Stimulated activated CD8-positive, alpha-beta memory T cell treated with anti-CD3 and anti-CD28 coated beads, Interleukin-15, amount 100 ng/mL, for 48 hours (primary cell): Measurements from ENCODE around the gene DNMBP.
"Not testable (repeated sequence)": the region's sequence is repeated elsewhere in the genome, so short reads cannot be mapped to it uniquely, and the experiment has no call there.

Experiments used
- DNase-seq, 2 donors: peaks; one replicate each; pipeline ENCODE4 v3.0.0-alpha.2; 2020; ENCODE audit warnings: low read depth in 2 of 2

DNMBP gene

GRCh38 chr10:99958302-99958701, 51.4 kb downstream of the DNMBP start:
- no peak for DNase-seq

- DNase-seq = not testable (repeated sequence)
Measured at GRCh38 chr10:99953510-99953909, 56.2 kb downstream of the DNMBP start.

GRCh38 chr10:99952799-99953198, 56.9 kb downstream of the DNMBP start:
- no peak for DNase-seq

- DNase-seq = not testable (repeated sequence)
Measured at GRCh38 chr10:99946051-99946450, 63.7 kb downstream of the DNMBP start.

GRCh38 chr10:99945263-99945662, 64.5 kb downstream of the DNMBP start:
- DNase-seq = no peak

- no peak for DNase-seq
Measured at GRCh38 chr10:99944860-99945259, 64.9 kb downstream of the DNMBP start.

GRCh38 chr10:99943908-99944307, 65.8 kb downstream of the DNMBP start:
- no peak for DNase-seq

- no peak for DNase-seq
Measured at GRCh38 chr10:99941942-99942820, 67.6 kb downstream of the DNMBP start.

- no peak for DNase-seq
Measured at GRCh38 chr10:99938563-99938962, 71.2 kb downstream of the DNMBP start.

GRCh38 chr10:99937630-99938029, 72.1 kb downstream of the DNMBP start:
- no peak for DNase-seq

GRCh38 chr10:99932203-99932957, 77.4 kb downstream of the DNMBP start:
- DNase-seq = not testable (repeated sequence)

GRCh38 chr10:99930731-99931550, 78.8 kb downstream of the DNMBP start:
- DNase-seq = no peak

- no peak for DNase-seq
Measured at GRCh38 chr10:99929360-99929759, 80.4 kb downstream of the DNMBP start.

- DNase-seq = no peak
Measured at GRCh38 chr10:99927721-99928280, 81.9 kb downstream of the DNMBP start.

- no peak for DNase-seq
Measured at GRCh38 chr10:99926925-99927720, 82.6 kb downstream of the DNMBP start.

- no peak for DNase-seq
Measured at GRCh38 chr10:99924451-99925255, 85.1 kb downstream of the DNMBP start.

- DNase-seq = no peak
Measured at GRCh38 chr10:99921948-99922347, 87.8 kb downstream of the DNMBP start.

- DNase-seq = no peak
Measured at GRCh38 chr10:99920901-99921300, 88.8 kb downstream of the DNMBP start.

- no peak for DNase-seq
Measured at GRCh38 chr10:99920486-99920885, 89.3 kb downstream of the DNMBP start.
